Body of pancreas (tissue), 4 donors: ENCODE results near the gene S1PR5. TPM values are rescaled to one million over a fixed set of nuclear protein-coding genes. Genes with fewer than 3 reads are reported as not detected.
"Not testable (repeated sequence)": the region's sequence is repeated elsewhere in the genome, so short reads cannot be mapped to it uniquely, and the experiment has no call there.

Experiments used
- ATAC-seq: fragments of 150-250 bp; one replicate; pipeline ENCODE4 v1.9.1; 2016
- DNase-seq, 4 donors: peaks; one replicate each; pipeline ENCODE4 v3.0.0-alpha.2; 2019
- H3K27ac ChIP-seq, 4 donors: fragments of 200-600 bp; sonication (generic); 1 replicate in 3 of 4; 2 replicates in 1 of 4; pipeline versions ENCODE4 v1.5.1 to v1.6.1; 2016 to 2019; ENCODE audit warnings: mild to moderate bottlenecking in 1 of 4, mixed read lengths in 1 of 4, moderate library complexity in 1 of 4
- H3K27me3 ChIP-seq, 2 donors: fragments of 200-600 bp; sonication (generic); one replicate each; pipeline ENCODE4 v1.6.0; 2016; ENCODE audit warnings: mild to moderate bottlenecking in 1 of 2
- H3K36me3 ChIP-seq, 2 donors: fragments of 200-600 bp; sonication (generic); replicated peaks in 1 of 2; 2 replicates each; pipeline ENCODE4 v1.5.1; 2016; ENCODE audit warnings: low read depth in 2 of 2; ENCODE audit not compliant: insufficient read depth in 1 of 2
- H3K4me1 ChIP-seq: fragments of 200-600 bp; sonication (generic); one replicate; pipeline ENCODE4 v1.6.0; 2016
- H3K4me3 ChIP-seq, 2 donors: fragments of 200-600 bp; sonication (generic); 1 replicate in 1 of 2; 2 replicates in 1 of 2; pipeline ENCODE4 v1.5.1; 2016 to 2019
- H3K9me3 ChIP-seq, 3 donors: fragments of 200-600 bp; sonication (generic); 1 replicate in 2 of 3; 2 replicates in 1 of 3; pipeline ENCODE4 v1.5.1; 2016
- CTCF ChIP-seq, 7 experiments: fragments of 450-650 bp in 4 of 7; fragments of 200-600 bp in 3 of 7; sonication (generic) in 3 of 7; IDR thresholded peaks; one replicate each; pipeline ENCODE4 v1.5.1; 2016 to 2019; ENCODE audit warnings: antibody characterized with exemption in 7 of 7
- POLR2A ChIP-seq, 3 donors: fragments of 450-650 bp; IDR thresholded peaks; one replicate each; pipeline ENCODE4 v1.6.1; 2016; ENCODE audit warnings: antibody characterized with exemption in 3 of 3, mild to moderate bottlenecking in 2 of 3
- WGBS, 2 donors: methylation state at CpG; one replicate each; pipeline ENCODE4 v1.1.5; 2017; 5-methylcytosine and 5-hydroxymethylcytosine counted together
- intact Hi-C: fragments of 100-400 bp; cut with DNase I; formaldehyde crosslinking; loops from one replicate; pipeline ENCODE4 v1.15.1; 2023
- total RNA-seq, 2 donors: library from RNA; depleted of rRNA; stranded (reverse); fragments of >200 nt; gene quantifications; one replicate each; pipeline ENCODE4 v1.1.0, GENCODE V29; 2016

The S1PR5 gene
- total RNA-seq, 2 donors from 2014 or later: 1.0 to 1.6 TPM

GRCh38 chr19:10543420-10544241, 26.4 kb upstream of the S1PR5 start, which contains the start of gene ATG4D:
TSS of gene ATG4D (plus strand) at chr19:10543904. CDS start at chr19:10544091, 187 bp downstream.
- Histone ChIP-seq H3K36me3 (peaks cover 0 to 5% of the 10 kb centered on the region in 2 donors), H3K27ac (peak within 1 kb of the TSS; percentile 77 to 98 (median 95)), H3K9me3 (no peaks in the 10 kb centered on the region), H3K4me1 (peaks cover 26% of the 10 kb centered on the region), H3K27me3 (no peaks in the 10 kb centered on the region), H3K4me3 (peak within 1 kb of the TSS; percentile 78 to 95)
- intact Hi-C loops: no loop called here
- DNase-seq (peak; percentile 95 to 99 (median 96)), ATAC-seq (peak; percentile 90)
- 0 to 1% methylated on average over 14 to 47 of the region's 79 CpGs for WGBS, 2 donors
- TF ChIP-seq POLR2A (IDR thresholded peaks at IDR 0.05) (peak; percentile 76 to 81 (median 80)), CTCF (IDR thresholded peaks at IDR 0.05) (no peak)

- no peaks in the 10 kb centered on the region for H3K27me3 ChIP-seq
- H3K4me1 ChIP-seq: peaks cover 26% of the 10 kb centered on the region
- ATAC-seq (peak; percentile 25), DNase-seq (no peak)
- peak overlapping the region; percentile 78 to 95 for H3K4me3 ChIP-seq
- intact Hi-C loops: no loop called here
- H3K27ac ChIP-seq: peak overlapping the region; percentile 77 to 98 (median 95)
- H3K9me3 ChIP-seq: no peaks in the 10 kb centered on the region
- peaks cover 0 to 5% of the 10 kb centered on the region in 2 donors for H3K36me3 ChIP-seq
- WGBS, 2 donors: 44 to 49% methylated on average over 8 of the region's 8 CpGs
- no peak for TF ChIP-seq CTCF (IDR thresholded peaks at IDR 0.05)
- TF ChIP-seq POLR2A (IDR thresholded peaks at IDR 0.05): no peak
These were observed 25.8 kb upstream of the S1PR5 start for GRCh38 chr19:10543059-10543419.

GRCh38 chr19:10539016-10539415, 21.8 kb upstream of the S1PR5 start:
- DNase-seq, H3K4me3 ChIP-seq: not testable (repeated sequence)

GRCh38 chr19:10538204-10538983, 21.1 kb upstream of the S1PR5 start:
- no peaks in the 10 kb centered on the region for H3K27me3 ChIP-seq
- H3K36me3 ChIP-seq: no peaks in the 10 kb centered on the region
- DNase-seq (no peak), ATAC-seq (no peak)
- H3K9me3 ChIP-seq: no peaks in the 10 kb centered on the region
- H3K4me1 ChIP-seq: peaks cover 6% of the 10 kb centered on the region
- TF ChIP-seq CTCF (IDR thresholded peaks at IDR 0.05): no peak
- no peak for TF ChIP-seq POLR2A (IDR thresholded peaks at IDR 0.05)
- intact Hi-C loops: no loop called here
- no peak overlapping the region for H3K4me3 ChIP-seq
- 73 to 77% methylated on average over 11 to 18 of the region's 20 CpGs for WGBS, 2 donors
- no peak overlapping the region for H3K27ac ChIP-seq

More at GRCh38 chr19:10539016-10539415, 21.8 kb upstream of the S1PR5 start:
- H3K36me3 ChIP-seq, intact Hi-C loops, ATAC-seq, H3K9me3 ChIP-seq, H3K27me3 ChIP-seq, H3K27ac ChIP-seq, H3K4me1 ChIP-seq: not testable (repeated sequence)
- WGBS, 2 donors: 56 to 87% methylated on average over 8 to 9 of the region's 9 CpGs

- Histone ChIP-seq H3K4me1 (no peaks in the 10 kb centered on the region), H3K27ac (no peak overlapping the region), H3K27me3 (no peaks in the 10 kb centered on the region), H3K4me3 (no peak overlapping the region), H3K36me3 (no peaks in the 10 kb centered on the region), H3K9me3 (no peaks in the 10 kb centered on the region)
- TF ChIP-seq CTCF (IDR thresholded peaks at IDR 0.05) (no peak), POLR2A (IDR thresholded peaks at IDR 0.05) (no peak)
- DNase-seq: no peak
- no peak for ATAC-seq
- intact Hi-C loops: no loop called here
- WGBS, 2 donors: 77 to 82% methylated on average over 10 to 11 of the region's 11 CpGs
These were observed 20.4 kb upstream of the S1PR5 start for GRCh38 chr19:10537668-10538067.
